Measurements from ENCODE around the gene HBB. TPM values are rescaled to one million over a fixed set of nuclear protein-coding genes. Genes with fewer than 3 reads are reported as not detected.
"Not testable (repeated sequence)": the region's sequence is repeated elsewhere in the genome, so short reads cannot be mapped to it uniquely, and the experiment has no call there.

HBB gene
- 16,523 TPM for total RNA-seq

GRCh38 chr11:5226732-5227310, at the start of gene HBB:
TSS of gene HBB (minus strand) at chr11:5227071. CDS start at chr11:5227021, 50 bp downstream.
- DNase-seq (ENCODE audit: low spot score) (no peak), ATAC-seq (no peak)
- intact Hi-C loops (cut with DNase I) = no loop called here

DNA sequence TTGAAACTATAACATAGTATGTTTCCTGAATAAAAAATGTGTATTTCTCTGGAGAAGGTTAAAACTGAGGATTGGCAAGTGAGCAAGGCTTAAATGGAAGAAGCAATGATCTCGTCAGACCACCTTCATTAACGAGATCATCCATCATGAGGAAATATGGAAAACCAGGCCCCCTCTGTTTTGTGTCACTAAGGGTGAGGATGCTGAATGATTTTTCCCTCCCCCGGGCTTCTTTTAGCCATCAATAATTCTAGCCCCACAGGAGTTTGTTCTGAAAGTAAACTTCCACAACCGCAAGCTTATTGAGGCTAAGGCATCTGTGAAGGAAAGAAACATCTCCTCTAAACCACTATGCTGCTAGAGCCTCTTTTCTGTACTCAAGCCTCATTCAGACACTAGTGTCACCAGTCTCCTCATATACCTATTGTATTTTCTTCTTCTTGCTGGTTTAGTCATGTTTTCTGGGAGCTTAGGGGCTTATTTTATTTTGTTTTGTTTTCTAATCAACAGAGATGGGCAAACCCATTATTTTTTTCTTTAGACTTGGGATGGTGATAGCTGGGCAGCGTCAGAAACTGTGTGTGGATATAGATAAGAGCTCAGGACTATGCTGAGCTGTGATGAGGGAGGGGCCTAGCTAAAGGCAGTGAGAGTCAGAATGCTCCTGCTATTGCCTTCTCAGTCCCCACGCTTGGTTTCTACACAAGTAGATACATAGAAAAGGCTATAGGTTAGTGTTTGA, 48.7 kb upstream of the HBB start:
- ATAC-seq (no peak), DNase-seq (ENCODE audit: low spot score) (no peak)
- intact Hi-C loops (cut with DNase I) = no loop called here

DNA sequence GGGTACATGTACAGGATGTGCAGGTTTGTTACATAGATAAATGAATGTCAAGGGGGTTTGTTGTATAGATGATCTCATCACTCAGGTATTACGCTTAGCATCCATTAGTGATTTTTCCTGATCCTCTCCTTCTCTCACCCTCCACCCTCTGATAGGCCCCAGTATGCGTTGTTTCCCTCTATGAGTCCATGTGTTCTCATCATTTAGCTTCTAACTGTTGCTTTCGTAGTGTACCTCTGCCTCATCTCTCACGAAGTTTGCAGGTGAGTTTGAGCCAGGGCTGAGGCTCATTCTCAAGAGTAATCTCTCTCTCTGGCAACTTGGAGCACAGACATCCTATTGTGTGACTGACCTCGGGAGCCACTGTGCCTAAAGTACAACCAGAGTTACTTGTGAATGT, 47.5 kb upstream of the HBB start:
- DNase-seq (ENCODE audit: low spot score) (no peak), ATAC-seq (no peak)
- intact Hi-C loops (cut with DNase I) = no loop called here

GRCh38 chr11:5272395-5273017, 45.6 kb upstream of the HBB start:
- ATAC-seq (no peak), DNase-seq (ENCODE audit: low spot score) (no peak)
- intact Hi-C loops (cut with DNase I) = no loop called here

- DNase-seq (ENCODE audit: low spot score) (no peak), ATAC-seq (no peak)
- intact Hi-C loops (cut with DNase I) = no loop called here
Measured at GRCh38 chr11:5269715-5270147, 42.9 kb upstream of the HBB start, which contains the start of gene HBE1. TSS of gene HBE1 (minus strand) at chr11:5269945. CDS start at chr11:5269890, 55 bp downstream.

GRCh38 chr11:5267033-5267563, 40.2 kb upstream of the HBB start:
- no peak for DNase-seq (ENCODE audit: low spot score)
- no peak for ATAC-seq
- intact Hi-C loops (cut with DNase I) = no loop called here

DNA sequence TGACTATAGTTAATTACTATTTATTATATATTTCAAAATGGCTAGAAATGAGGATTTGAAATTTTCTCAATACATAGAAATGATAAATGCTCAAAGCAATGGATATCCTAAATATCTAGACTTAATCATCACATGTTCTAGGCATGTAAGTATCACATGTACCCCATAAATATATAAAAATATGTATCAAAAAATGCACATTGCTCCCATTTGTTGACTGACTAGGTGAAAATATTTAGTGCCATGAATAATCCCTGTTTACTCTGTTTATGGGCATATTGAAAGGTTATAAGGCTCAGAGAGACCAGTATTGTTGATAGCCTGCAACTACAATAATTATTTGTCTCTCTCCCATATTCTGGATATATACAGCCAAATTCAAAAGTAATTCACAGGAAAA, 39.7 kb upstream of the HBB start:
- no peak for DNase-seq (ENCODE audit: low spot score)
- intact Hi-C loops (cut with DNase I) = no loop called here
- no peak for ATAC-seq

- DNase-seq (ENCODE audit: low spot score) (no peak), ATAC-seq (no peak)
- intact Hi-C loops (cut with DNase I) = no loop called here
Measured at GRCh38 chr11:5265832-5266231, 39.0 kb upstream of the HBB start.

DNA sequence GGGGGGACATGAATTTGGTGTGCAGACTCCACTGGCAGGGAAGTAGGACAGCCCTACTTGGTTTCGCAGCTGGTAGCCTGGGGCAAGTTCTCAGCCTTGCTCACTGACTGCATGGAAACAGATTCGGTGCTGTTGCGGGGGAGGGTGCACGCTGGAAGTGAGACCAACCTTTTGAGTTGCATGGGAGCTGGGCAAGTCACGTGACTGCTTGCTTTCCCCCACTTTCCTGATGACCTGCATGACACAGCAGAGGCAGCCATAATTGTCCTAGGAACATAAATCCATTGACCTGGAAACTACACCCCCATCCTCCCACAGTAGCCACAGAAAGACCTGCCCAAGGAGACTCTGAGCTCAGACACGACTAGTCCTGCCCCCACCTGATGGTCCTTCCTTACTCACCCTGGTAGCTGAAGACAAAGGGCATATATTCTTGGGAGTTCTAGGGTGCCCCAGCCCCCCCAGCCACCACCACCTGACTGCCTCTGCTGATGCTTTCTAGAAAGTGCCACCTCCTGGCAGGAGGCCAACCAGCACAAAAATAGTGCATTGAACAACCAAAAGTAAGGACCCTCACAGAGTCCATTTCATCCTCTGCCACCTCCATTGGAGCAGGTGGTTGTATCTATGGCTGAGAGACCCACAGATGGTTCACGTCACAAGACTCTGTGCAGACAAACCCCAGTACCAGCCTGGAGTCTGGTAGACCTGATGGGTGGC, 31.8 kb upstream of the HBB start:
- no peak for DNase-seq (ENCODE audit: low spot score)
- no peak for ATAC-seq
- intact Hi-C loops (cut with DNase I) = no loop called here

DNA sequence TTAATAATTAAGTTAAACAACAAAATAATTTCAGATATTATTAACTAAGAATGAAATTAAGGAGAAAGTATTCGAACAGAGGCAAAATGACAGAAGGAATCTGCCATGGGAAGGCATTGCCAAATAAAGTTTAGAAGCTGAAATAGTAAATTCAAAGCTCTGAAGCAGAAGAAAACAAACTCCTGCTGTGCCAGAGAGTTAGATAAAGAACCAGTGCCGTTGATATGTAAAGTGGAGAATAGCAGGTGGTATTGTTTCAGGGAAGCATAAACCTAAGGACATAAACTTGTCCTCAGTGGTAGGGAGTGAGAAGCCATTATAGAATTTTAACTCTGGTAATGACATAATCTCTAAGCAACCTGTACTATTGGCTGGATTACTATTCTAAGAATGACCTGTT, 30.4 kb upstream of the HBB start:
- ATAC-seq = no peak
- intact Hi-C loops (cut with DNase I) = no loop called here
- no peak for DNase-seq (ENCODE audit: low spot score)

DNA sequence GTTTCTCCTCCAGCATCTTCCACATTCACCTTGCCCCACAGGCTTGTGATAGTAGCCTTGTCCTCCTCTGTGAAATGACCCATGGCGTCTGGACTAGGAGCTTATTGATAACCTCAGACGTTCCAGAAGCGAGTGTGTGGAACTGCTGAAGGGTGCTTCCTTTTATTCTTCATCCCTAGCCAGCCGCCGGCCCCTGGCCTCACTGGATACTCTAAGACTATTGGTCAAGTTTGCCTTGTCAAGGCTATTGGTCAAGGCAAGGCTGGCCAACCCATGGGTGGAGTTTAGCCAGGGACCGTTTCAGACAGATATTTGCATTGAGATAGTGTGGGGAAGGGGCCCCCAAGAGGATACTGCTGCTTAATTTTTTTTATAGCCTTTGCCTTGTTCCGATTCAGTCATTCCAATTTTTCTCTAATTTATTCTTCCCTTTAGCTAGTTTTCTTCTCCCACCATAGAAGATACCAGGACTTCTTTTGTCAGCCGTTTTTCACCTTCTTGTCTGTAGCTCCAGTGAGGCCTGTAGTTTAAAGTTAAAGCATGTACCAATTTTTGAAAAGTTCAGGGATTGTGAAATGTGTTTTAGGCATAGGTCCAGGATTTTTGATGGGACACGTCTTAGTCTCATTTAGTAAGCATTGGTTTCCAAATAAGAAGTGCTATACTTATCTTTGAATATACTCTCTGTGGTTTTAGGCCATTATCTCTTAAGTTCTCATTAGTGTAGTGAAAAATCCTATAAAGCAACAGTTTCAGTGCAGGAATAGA, 28.0 kb upstream of the HBB start, which contains the start of gene HBG2:
TSS of gene HBG2 (minus strand) at position 136 of the 768 bp plus-strand sequence. CDS start at position 83, 53 bp downstream.
- intact Hi-C loops (cut with DNase I); ATAC-seq; DNase-seq (ENCODE audit: low spot score): not testable (repeated sequence)

GRCh38 chr11:5254023-5254422, 27.2 kb upstream of the HBB start:
- intact Hi-C loops (cut with DNase I); DNase-seq (ENCODE audit: low spot score); ATAC-seq: not testable (repeated sequence)

- DNase-seq (ENCODE audit: low spot score); intact Hi-C loops (cut with DNase I); ATAC-seq: not testable (repeated sequence)
Measured at GRCh38 chr11:5253440-5253839, 26.6 kb upstream of the HBB start.

GRCh38 chr11:5252919-5253265, 26.0 kb upstream of the HBB start:
- no peak for DNase-seq (ENCODE audit: low spot score)
- ATAC-seq = no peak
- intact Hi-C loops (cut with DNase I) = no loop called here

DNA sequence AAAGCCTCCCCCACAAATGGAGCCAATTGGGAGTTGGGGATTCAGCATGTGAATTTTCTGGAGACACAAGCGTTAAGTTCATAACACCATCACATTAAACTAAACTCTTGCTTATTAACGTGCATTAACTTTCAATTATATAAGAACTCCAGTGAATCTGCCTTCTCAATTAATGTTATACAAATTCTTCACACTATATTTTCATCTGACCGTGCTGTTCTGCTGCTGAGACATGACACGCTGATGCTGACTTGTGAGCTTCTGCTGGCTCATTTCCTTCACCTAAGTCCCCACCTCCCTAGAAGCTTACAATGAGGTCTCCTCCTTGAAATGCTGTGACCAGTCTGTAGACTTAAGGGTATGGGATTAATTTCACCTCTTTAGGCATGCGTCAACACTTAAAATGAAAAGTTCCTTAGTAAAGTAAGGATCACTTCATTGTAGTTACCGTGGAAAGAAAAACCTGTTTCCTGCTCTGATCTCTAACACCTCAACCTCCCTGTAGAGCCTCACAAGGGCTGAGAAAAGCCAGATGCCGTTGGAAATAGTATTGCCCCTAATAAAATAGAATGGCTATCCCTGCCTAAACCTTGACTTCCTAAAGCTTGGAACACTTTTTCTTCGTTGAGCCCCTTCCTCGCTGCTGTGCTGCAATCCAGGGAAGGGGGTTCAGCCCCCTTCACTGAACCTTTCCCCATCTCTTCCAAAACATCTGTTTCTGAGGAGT, 25.5 kb upstream of the HBB start:
- DNase-seq (ENCODE audit: low spot score) (no peak), ATAC-seq (no peak)
- intact Hi-C loops (cut with DNase I) = no loop called here

DNA sequence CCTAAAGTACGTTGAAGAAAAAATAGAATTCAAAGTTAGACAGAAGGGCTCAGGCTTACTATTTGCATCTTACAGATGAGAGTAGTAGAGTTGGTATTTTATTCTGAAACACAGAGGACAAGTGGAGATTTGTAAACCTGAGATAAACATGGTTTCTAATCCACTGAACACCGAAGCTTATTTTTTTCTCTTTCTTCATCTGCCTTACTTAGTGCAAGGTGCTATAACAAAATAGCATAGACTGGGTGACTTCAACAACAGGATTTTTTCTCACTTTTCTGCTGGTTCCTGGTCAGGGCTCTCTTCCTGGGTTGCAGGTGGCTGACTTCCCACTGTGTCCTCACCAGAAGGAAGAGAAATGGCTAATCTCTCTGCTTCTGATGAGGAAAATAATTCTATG, 24.9 kb upstream of the HBB start:
- no peak for DNase-seq (ENCODE audit: low spot score)
- intact Hi-C loops (cut with DNase I) = no loop called here
- ATAC-seq = no peak

- intact Hi-C loops (cut with DNase I) = no loop called here
- ATAC-seq = no peak
- no peak for DNase-seq (ENCODE audit: low spot score)
Measured at GRCh38 chr11:5250543-5251204, 23.8 kb upstream of the HBB start.

Data from sciatic nerve (tissue), 2 donors.